Astrocyte (in vitro differentiated cells and primary cell): ENCODE data around the gene LHFPL2. TPM values are rescaled to one million over a fixed set of nuclear protein-coding genes. Genes with fewer than 3 reads are reported as not detected.

Source experiments
- DNase-seq: peaks from one replicate; pipeline ENCODE4 v3.0.0-alpha.2; 2010; ENCODE audit warnings: low read depth
- FAIRE-seq: peaks from 2 replicates; lab custom pipeline; 2011; peaks lifted over from hg19 to GRCh38; lab: Jason Lieb, UNC
- H2AFZ ChIP-seq: 2 replicates; pipeline ENCODE4 v1.6.0; 2012; ENCODE audit warnings: low read depth, low read length, inconsistent platforms
- H3K27ac ChIP-seq: 2 replicates; pipeline ENCODE4 v1.5.1; 2011; ENCODE audit warnings: low read depth, low read length, inconsistent platforms
- H3K27me3 ChIP-seq: 2 replicates; pipeline ENCODE4 v1.6.0; 2011; ENCODE audit warnings: low read length, inconsistent platforms; ENCODE audit not compliant: insufficient read depth
- H3K36me3 ChIP-seq: 2 replicates; pipeline ENCODE4 v1.5.1; 2011; ENCODE audit warnings: low read length, inconsistent platforms; ENCODE audit not compliant: insufficient read depth
- H3K4me1 ChIP-seq: 2 replicates; pipeline ENCODE4 v1.5.1; 2011; ENCODE audit warnings: low read length, inconsistent platforms; ENCODE audit not compliant: insufficient read depth
- H3K4me2 ChIP-seq: 2 replicates; pipeline ENCODE4 v1.6.0; 2012; ENCODE audit warnings: low read length, inconsistent platforms
- H3K4me3 ChIP-seq: 2 replicates; pipeline ENCODE4 v1.5.1; 2011; ENCODE audit warnings: low read depth, mild to moderate bottlenecking, low read length, inconsistent platforms; ENCODE audit not compliant: insufficient read depth
- H3K79me2 ChIP-seq: 2 replicates; pipeline ENCODE4 v1.6.0; 2012; ENCODE audit warnings: mild to moderate bottlenecking, low read length, inconsistent platforms; ENCODE audit not compliant: insufficient read depth
- H3K9ac ChIP-seq: 2 replicates; pipeline ENCODE4 v1.6.0; 2012; ENCODE audit warnings: mild to moderate bottlenecking, low read length, inconsistent platforms
- H3K9me3 ChIP-seq: 2 replicates; pipeline ENCODE4 v1.5.1; 2012; ENCODE audit warnings: low read depth, mild to moderate bottlenecking, low read length, inconsistent platforms; ENCODE audit not compliant: insufficient read depth
- H4K20me1 ChIP-seq: 2 replicates; pipeline ENCODE4 v1.6.0; 2012; ENCODE audit warnings: low read length, inconsistent platforms; ENCODE audit not compliant: insufficient read depth
- H3K27ac Mint-ChIP-seq: one replicate; pipeline ENCODE4 v1.8.0; 2021; ENCODE audit warnings: mild to moderate bottlenecking, mixed read lengths; ENCODE audit not compliant: unreplicated experiment
- H3K27me3 Mint-ChIP-seq: one replicate; pipeline ENCODE4 v1.8.0; 2021; ENCODE audit warnings: low read depth, mixed read lengths; ENCODE audit not compliant: unreplicated experiment
- H3K36me3 Mint-ChIP-seq: one replicate; pipeline ENCODE4 v1.8.0; 2021; ENCODE audit warnings: low read depth, mixed read lengths; ENCODE audit not compliant: unreplicated experiment
- H3K4me1 Mint-ChIP-seq: one replicate; pipeline ENCODE4 v1.8.0; 2021; ENCODE audit warnings: low read depth, mixed read lengths; ENCODE audit not compliant: unreplicated experiment
- H3K4me3 Mint-ChIP-seq: one replicate; pipeline ENCODE4 v1.8.0; 2021; ENCODE audit warnings: mild to moderate bottlenecking, moderate library complexity, mixed read lengths; ENCODE audit not compliant: unreplicated experiment
- H3K9me3 Mint-ChIP-seq: one replicate; pipeline ENCODE4 v1.8.0; 2021; ENCODE audit warnings: mild to moderate bottlenecking, mixed read lengths; ENCODE audit not compliant: unreplicated experiment
- EZH2 ChIP-seq: IDR thresholded peaks from 2 replicates; pipeline ENCODE4 v1.6.1; 2012; ENCODE audit warnings: mild to moderate bottlenecking, low read length, inconsistent platforms; ENCODE audit not compliant: insufficient read depth
- total RNA-seq: library from RNA; stranded (reverse); gene quantifications from 2 replicates; pipeline ENCODE4 v1.2.1, GENCODE V29; 2021
- TF ChIP-seq, protein P1 (sequence below): IDR thresholded peaks from 2 replicates; pipeline ENCODE4 v1.5.1; 2011; ENCODE audit warnings: low read depth, mild to moderate bottlenecking, inconsistent platforms, low read length, moderate library complexity; ENCODE audit not compliant: insufficient read depth

Gene LHFPL2
- total RNA-seq, 1 donor from 2014 or later = 17.0 TPM

DNA sequence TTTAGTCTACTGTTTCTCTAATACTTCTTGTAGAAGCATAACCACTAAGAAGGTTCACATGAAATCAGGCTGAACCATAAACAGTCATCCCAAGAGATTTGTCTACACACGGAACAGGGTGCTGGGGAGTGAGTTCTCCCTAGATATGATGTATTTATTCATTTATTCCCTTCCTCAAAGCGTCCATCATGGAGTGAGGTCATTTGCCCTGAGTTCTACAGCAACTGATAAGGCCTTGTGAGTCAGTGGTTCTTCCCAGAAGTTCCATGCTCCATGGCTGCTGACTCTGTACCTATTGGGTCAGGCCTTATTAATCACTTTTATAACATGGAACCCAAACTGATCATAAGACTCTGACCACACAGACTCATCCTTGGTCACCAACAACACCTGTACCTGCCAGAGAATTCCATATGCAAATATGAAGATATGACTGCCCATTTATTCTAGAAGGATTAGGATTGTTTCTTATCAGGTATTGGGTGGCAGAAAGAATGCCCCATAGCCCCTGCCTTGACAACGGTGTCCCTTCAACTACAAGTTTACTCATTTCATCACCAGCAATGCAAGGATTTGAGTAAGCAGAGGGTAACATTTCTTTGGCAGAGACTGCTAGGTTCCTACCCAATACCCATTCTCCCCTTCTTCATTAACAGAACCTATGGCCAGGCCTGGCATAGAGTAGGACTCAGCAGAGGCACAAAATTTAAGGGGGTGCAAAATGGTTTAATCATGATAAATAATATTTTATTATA is 118.1 kb downstream of the LHFPL2 start:
- Histone ChIP-seq H3K4me1 (peaks cover 71% of the 10 kb centered on the region), H3K9ac (peak overlapping the region; percentile 54), H3K79me2 (peaks cover 29% of the 10 kb centered on the region), H3K4me2 (peak overlapping the region; percentile 30), H3K36me3 (no peaks in the 10 kb centered on the region), H3K9me3 (no peaks in the 10 kb centered on the region), H2AFZ (no peak overlapping the region), H3K4me3 (no peak overlapping the region), H3K27ac (peak overlapping the region; percentile 94), H4K20me1 (no peaks in the 10 kb centered on the region), H3K27me3 (no peaks in the 10 kb centered on the region)
- DNase-seq (peak; percentile 100), FAIRE-seq (peak; percentile 85)
- H3K27ac Mint-ChIP-seq = peak overlapping the region; percentile 0
- H3K4me3 Mint-ChIP-seq = no peak overlapping the region
- TF ChIP-seq, protein P1, sequence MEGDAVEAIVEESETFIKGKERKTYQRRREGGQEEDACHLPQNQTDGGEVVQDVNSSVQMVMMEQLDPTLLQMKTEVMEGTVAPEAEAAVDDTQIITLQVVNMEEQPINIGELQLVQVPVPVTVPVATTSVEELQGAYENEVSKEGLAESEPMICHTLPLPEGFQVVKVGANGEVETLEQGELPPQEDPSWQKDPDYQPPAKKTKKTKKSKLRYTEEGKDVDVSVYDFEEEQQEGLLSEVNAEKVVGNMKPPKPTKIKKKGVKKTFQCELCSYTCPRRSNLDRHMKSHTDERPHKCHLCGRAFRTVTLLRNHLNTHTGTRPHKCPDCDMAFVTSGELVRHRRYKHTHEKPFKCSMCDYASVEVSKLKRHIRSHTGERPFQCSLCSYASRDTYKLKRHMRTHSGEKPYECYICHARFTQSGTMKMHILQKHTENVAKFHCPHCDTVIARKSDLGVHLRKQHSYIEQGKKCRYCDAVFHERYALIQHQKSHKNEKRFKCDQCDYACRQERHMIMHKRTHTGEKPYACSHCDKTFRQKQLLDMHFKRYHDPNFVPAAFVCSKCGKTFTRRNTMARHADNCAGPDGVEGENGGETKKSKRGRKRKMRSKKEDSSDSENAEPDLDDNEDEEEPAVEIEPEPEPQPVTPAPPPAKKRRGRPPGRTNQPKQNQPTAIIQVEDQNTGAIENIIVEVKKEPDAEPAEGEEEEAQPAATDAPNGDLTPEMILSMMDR = no peak
- no peak for TF ChIP-seq EZH2
- H3K9me3 Mint-ChIP-seq = no peaks in the 10 kb centered on the region
- H3K27me3 Mint-ChIP-seq = no peaks in the 10 kb centered on the region
- peaks cover 4% of the 10 kb centered on the region for H3K36me3 Mint-ChIP-seq
- H3K4me1 Mint-ChIP-seq = peaks cover 49% of the 10 kb centered on the region

DNA sequence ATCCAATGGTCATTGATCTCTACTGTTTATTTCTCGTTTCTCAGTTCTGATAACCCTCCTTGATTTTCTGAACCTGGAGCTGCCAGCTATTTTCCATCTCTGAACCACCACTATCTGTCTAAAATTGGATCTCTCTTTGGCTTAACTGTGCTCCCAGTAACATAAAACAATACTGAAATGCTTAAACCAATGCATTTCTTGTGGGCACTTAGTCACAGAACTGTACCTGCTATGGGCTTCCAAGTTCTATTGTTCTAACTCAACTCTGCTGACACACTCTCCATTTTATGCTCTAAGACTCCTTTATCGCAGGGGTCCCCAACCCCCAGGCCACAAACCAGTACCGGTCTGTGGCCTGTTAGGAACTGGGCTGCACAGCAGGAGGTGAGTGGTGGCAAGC is 120.6 kb downstream of the LHFPL2 start:
- H3K27ac ChIP-seq = peak overlapping the region; percentile 94
- no peak for FAIRE-seq
- no peaks in the 10 kb centered on the region for H3K36me3 ChIP-seq
- no peaks in the 10 kb centered on the region for H3K27me3 Mint-ChIP-seq
- peak overlapping the region; percentile 59 for H3K4me2 ChIP-seq
- H3K9me3 ChIP-seq = no peaks in the 10 kb centered on the region
- no peaks in the 10 kb centered on the region for H3K9me3 Mint-ChIP-seq
- H3K9ac ChIP-seq = peak overlapping the region; percentile 78
- H4K20me1 ChIP-seq = no peaks in the 10 kb centered on the region
- peaks cover 35% of the 10 kb centered on the region for H3K4me1 Mint-ChIP-seq
- no peak overlapping the region for H3K4me3 Mint-ChIP-seq
- H3K27ac Mint-ChIP-seq = peak overlapping the region; percentile 90
- H3K4me3 ChIP-seq = no peak overlapping the region
- H3K4me1 ChIP-seq = peaks cover 53% of the 10 kb centered on the region
- DNase-seq = peak; percentile 66
- TF ChIP-seq, protein P1 = no peak
- no peak for TF ChIP-seq EZH2
- no peak overlapping the region for H2AFZ ChIP-seq
- peaks cover 2% of the 10 kb centered on the region for H3K36me3 Mint-ChIP-seq
- H3K27me3 ChIP-seq = no peaks in the 10 kb centered on the region
- peaks cover 28% of the 10 kb centered on the region for H3K79me2 ChIP-seq
